NCI-H187 (cell line): ENCODE data around the gene UBAC2.

ENCODE experiments used
- DNase-seq, 2 experiments: peaks; one replicate each; lab custom pipeline; 2025; lab: John Stamatoyannopoulos, UW

The UBAC2 gene

DNA sequence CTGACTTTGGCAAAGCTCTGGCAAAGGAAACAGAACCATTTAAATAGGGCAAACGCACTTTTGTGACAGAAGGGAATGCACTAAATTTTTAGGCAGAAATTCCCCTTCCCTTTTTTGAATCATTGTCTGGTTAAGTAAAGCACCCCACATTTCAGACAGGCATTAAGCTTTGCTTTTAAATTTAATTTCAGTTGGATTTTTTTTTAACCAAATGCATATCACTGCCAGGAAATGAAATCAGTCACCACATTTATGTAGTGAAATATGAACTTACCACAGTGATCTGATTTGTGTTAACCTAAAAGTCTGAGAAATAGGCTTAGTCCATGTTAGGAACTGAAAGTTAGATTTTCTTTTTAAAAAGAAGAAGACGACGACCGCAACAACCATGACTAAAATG, 95.7 kb downstream of the UBAC2 start:
- DNase-seq, result no peak

DNA sequence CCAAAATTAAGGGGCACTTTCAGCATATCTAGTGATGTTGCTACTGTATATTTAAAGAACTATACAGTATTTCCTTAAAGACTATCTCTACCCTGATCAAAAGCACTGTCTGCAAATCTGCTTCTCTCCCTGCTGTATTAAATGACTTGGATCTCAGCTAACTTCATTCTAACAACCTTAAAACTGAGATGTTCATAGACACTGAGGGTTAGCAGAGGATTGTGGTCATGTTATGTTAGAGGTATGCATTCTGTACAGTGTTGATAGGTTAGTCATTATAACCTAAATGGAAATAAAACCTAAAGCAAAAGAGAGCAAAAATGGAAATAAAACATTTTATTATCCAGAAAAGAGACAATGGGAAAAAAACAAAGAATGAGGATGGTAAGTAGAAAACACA, 96.7 kb downstream of the UBAC2 start:
- DNase-seq, result no peak

DNA sequence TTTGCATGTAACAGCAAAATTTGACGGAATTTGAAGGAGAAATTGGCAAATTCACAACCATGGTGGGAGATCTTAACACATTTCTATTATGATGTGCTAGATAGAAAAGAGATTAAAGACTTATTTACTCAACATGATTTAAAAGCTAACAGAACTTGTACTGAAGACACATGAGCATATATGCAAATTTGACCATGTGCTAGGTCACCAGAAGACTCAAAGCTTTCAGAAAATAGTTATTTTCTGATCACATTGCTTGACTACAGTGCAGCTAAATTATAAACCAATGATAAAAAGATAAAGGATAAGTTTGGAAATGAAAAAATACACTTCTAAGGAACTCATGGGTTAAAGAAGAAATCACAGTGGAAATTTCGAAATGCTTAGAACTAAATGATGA, 97.4 kb downstream of the UBAC2 start:
- DNase-seq, result no peak

DNA sequence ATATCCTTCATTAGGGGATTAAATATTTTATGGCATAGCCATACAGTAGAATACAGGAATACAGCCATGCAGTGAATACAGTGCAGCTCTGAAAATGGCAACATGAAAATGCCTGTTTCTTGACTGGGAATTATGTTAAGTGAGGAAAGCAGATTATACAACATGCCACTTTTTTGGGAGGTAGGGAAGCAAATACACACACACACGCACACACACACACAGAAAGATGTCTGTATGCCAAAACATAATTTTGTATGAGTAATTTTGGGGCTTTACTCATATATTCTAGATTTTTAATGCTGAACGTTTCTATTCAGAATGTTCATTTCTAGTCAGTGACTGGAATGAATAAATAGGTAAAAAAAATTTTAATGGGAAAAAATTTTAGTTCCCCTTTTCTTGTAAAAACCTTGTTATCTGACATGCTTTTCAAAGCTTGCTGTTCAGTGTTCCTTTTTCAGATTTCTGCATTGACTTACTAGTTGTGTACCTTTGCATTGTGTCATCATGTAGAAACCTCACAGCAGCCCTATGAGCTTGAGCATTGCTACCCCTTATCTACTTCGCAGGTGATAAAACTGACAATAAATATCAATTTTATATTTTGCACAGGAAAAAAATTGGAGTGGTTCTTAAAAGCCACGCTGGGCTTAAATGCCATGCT, 98.7 kb downstream of the UBAC2 start:
- DNase-seq, result no peak

DNA sequence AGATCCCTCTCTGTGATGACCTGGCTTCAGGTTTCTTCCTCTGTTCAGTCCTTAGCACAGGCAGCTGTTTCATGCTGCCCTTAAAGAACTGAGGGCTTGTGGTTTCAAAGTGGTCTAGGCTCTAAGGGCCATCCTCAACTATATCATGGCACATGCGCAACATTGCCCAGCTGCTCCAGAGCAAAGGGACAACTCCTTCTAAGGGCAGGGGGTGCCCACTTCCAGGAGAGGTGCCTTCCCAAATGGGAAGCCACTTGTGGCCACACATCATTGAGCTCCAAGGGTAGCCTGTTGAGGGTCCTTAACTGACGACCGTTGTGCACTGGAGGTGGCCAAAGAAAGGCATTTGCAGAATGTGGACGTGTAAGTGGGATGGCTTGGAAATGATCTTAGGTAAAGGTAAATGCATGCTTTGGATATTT, 99.3 kb downstream of the UBAC2 start:
- DNase-seq, result peak; percentile 87 to 94

DNA sequence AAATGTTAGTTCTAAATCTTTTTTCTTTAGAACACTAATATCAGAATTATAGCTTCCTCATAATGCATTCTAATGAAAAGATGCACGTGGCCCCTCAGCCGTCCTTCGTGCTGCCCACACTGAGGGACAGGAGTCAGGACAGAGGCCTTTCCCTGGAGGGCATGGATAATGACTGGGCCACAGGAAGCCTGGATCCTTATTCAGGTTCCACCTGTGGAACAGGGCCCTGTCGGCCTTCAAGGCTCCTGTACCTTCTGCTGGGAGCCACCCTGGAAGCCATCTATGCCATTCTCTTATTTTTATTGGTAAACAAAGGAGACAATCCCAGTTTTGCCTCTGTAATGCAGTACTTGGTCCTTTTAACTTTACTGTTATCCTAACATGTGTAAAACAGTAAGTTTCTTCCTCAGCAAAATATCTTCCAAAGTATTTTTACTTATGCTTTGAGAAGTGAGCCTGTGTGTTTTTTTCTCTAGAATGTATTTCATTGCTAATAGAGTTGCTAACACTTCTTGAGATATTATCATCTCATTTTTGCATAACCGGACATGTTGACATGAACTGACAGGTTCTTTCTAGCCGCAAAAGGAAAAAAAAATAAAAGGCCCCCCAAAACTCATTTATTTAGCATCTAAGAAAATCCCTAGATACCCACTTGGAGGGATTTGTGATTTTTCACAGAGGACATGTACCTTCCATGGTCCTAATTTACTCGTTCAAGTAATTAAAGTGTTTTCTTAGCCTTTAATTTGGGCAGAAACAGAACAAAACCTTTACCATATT, 100.6 kb downstream of the UBAC2 start:
- no peak for DNase-seq

DNA sequence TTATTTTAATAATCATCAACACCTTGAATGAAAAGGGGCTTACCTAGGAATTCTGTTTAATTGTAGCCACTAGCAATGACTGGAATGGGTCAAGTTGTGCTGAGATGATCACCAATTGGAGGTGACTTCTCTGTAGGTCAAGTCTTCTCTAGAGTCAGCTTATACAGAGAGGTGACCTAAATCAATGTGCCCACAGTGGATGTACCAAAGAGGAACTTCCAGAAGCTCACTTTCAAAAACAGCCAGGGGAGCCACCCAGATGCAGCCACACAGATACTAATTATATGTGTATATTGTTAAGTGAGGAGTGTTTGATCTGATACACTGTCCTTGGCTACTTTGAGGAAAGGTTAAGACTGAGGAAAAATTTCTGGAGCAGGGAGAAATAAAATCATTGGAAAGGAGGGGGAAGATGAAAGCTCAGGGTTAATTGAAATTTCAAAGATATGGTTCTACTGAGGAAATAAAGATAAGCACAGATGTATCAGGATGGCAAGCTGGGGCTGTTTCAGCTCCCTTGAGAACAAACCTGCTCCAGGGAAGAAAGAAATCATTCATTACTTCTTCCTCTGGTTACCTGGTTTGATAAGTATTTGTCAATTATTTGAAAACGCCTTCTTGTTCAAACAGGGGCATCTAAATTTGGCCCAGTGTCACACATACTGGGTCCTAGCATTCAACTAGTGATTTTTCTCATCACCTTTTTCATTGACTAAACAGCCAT, 101.4 kb downstream of the UBAC2 start:
- no peak for DNase-seq

DNA sequence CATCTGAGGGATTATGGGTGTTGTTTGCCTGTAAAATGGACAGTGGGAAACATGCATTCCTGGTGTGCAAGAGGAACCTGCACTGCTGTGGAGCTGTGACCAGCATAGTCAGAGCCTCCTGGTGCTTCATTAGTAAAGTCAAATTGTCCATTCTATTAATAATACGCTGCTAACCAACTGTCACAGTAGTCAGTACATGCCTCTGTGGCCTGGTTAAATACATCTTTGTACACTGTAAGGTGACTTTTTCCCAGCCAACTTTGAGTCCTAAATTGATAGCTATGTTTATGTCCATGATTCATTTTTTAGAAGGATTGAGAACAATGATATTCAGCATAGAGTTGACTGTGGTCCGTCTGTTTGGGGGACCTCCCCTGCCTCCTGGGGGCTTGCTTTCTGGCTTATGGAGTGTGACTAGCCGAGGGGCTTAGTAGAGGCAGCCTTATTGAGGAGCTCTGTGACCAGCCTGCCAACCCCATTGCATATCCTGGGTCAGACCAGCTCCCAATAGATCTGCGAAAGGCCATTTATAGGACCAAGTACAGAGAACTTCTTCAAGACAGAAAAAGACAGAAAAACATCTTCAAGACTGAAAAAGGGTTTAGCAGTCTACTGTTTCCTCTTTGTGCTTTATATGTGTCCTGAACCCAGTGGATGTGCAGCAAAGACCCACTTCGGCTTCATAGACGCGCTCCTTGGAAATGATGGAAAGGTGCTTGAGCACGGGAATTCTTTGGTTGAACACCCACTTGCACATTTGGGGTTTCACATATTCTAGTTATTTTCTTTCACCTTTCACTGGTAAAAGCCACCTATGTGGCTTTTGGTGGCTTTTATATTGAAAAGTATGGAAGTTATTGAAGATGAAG, 102.2 kb downstream of the UBAC2 start:
- DNase-seq, result no peak

DNA sequence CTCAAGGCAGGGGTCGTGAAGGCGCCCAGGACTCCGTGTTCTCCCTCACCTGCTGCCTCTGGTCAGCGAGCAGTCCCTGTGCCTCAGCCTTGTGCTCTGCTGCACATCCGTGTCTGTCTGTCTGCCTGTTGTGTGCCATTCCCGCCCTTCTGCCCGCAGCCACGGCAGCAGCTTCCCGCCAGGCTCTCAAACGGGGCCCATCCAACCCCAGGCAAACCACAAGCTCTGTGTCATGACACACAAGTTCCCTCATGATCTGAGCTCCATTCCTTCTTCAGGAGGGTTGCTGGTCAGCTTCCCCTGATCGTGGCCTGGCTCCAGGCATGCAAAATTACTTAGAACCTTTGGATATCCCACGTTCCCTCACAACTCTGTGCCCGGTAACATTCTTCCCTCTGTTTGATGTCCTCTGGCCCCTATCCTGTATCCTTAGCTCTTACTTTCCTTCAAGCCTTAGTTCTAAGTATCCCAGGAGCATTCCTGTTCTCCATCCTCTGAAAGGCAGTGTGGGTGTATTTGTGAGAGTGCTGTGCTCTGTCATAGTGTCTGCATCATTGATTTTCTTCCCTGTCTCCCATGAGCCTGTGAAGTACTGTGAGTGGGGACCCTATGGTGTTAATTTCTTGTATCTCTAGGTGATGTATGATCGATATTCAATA, 103.3 kb downstream of the UBAC2 start:
- DNase-seq, result no peak

DNA sequence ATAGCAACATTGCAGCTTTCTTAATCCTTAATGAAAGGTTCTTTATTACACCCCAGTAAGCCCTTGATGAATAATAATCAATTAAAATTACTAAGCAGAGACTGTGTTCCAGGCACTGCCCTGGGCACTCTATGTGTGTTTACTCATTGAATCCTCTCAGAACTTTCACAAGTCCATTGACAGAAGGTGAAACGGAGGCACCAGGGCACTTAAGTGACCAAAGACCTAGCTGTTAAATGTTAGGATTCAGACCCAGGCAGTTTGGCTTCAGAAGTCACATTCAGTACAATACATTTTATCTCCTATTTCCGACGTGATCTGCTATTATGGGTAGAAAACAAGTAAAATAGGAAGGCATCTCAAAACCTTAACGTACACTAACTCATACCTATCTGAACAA, 103.9 kb downstream of the UBAC2 start:
- DNase-seq, result no peak

DNA sequence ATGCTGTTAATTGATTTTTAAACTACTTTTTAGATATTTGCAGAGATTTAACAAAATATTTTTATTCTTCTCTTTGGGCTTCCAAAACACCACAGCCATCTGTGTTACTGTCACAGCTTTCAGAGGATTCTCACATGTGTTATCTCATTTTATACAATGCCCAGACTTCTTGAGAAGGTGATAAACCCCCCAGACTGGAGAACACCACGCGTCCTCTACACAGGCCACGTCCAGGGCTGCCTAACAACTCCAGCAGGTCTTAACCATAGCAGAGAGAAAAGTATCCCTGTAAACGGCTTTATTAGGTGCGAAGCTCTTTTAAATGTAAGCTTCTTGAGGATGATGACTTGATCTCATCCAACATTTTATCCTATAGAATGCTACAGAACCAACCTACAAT, 104.5 kb downstream of the UBAC2 start:
- DNase-seq, result no peak

DNA sequence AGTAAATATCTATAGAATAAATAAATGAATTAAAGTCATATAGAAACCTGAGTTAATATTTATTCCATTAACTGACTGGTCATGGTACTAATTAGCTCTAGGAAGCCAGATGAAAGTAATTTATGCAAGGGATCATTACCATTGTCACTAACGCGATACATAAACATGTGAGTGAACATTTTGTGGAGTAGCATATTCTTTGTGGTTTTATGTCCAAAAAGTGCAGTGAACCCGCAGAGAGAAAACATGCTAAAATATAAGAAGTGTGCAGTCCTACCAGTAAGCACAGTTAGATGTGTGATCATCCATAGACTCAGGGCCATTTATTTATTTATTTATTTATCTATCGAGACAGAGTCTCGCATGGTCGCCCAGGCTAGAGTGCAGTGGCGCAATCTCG, 104.9 kb downstream of the UBAC2 start:
- DNase-seq, result no peak

DNA sequence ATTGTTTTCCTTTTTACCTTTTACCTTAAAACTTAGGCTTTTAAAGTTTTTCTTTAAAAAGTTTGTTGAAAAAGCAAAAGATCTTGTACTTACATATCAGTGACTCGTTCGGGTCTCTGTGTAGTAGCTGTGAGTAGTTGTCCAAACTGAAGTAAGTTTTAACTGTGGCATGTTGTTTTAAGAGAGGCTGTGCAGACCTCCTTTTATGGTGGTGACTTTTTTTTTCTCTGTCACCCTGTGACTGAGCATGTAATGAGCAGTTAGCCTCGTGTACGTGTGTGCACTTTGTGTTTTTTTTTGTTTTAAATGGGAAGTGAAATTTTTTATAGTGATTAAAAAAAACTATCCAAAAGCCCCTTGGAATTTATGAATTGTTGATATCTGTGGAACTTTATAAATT, 106.6 kb downstream of the UBAC2 start, which contains the start of gene GPR183:
TSS of gene GPR183 (minus strand) at position 153 of the 400 bp plus-strand sequence. CDS start 11,254 bp downstream, outside the sequence.
- no peak for DNase-seq

DNA sequence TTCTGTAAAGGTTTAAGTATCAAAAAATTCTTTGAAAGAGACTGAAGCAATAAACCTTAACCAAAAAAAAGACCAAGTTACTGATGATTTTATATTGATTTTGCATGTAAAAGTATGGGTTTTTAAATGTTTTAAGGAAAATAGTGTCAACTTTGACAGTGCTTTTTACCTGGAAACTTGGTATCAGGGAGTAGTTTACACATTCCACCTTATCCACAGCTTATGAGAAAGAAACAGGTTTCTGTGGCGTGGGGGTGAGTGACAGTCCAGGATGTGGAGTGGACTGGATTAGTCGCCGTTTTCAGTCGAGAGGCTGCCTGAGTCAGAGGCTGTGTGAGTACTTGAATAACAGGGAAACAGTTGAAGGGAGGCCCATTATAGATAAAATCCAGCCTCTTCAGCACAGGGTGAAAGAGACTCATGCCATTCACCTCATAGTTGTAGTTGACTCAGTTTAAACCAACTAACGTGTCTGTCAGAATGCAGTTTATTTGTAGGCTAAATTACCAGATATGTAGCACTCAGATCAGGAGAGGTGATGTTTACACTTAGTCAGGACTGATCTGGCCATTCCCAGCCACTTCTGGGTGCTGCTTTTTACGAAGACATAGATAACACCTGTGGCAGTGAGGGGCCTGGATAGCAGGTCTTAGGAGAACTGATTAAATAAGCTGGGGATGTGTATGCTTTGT, 107.1 kb downstream of the UBAC2 start:
- no peak for DNase-seq

DNA sequence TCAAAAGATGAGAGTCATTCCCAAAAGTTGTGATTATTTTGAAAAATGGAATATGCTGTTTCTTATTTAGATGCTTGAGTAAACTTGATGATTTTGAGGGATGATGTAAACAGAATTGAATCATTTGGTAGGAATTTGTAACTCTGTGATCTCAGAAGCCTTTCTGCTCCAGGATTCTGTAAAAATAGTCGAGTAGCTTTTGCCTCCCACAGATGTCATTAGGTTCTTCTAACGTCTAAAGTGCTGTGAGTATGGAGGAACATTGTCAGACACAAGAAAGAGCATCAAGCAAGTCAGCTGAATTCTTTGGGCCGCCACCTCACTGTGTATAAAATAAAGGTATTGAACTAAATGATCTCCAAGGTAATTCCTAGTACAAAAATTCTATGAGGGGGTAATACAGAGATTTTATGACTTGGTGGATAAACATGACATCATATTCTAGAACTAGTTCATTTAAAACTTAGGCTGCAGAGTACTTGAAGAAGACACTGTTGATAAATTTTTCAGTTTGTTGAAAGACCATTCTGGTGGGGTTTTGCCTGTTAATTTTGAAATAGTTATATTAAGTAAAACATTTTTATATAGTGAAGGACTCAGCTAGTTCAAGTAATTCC, 107.9 kb downstream of the UBAC2 start:
- no peak for DNase-seq

DNA sequence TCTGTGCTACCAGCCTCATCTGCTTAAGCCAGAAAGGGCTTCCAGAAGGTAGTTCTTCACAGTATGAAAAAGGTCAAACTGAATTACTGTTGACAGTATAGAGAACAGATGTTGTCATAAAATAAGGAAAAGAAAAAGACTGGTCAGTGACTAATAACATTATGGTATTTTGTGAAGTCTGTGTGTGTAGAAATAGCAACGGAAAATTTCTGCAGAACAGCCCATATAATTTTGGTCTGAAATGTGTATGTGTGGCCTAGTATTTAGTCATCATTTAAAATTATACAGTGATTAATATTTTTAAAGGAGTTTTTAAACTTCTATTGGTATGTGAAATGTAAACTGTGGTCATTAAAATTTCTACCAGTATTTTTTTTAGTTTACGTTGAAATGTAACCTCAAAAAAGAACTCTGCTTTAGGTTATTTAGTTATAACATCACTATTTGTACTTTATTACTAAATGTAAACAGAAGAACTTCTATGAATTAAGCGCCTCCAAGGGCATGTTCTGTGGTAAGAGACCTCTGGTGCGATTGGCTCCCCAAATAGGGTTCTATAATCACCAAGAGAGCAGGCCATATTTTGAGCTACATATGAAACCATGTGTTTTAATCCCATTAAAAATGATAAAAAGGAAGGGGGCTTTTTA, 109.9 kb downstream of the UBAC2 start:
- DNase-seq, result no peak

DNA sequence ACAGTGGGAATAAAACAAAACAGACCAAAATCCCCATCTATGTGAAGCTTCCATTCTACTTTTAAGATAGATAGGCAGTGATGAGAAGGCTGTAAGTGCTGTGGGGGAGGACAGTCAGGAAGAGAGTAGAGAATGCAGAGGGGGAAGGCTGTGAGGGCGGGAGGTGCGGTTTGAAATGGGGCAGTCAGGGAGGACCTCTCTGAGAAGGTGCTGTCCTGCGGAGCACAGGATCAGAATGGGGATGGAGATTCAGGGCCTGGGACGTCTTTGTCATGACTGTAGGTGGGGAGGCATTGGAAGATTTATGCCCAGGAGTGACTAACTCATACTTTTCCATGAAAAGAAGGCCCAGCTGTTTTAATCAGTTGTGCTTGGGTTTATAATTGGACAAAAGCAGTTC, 110.5 kb downstream of the UBAC2 start:
- DNase-seq, result no peak

DNA sequence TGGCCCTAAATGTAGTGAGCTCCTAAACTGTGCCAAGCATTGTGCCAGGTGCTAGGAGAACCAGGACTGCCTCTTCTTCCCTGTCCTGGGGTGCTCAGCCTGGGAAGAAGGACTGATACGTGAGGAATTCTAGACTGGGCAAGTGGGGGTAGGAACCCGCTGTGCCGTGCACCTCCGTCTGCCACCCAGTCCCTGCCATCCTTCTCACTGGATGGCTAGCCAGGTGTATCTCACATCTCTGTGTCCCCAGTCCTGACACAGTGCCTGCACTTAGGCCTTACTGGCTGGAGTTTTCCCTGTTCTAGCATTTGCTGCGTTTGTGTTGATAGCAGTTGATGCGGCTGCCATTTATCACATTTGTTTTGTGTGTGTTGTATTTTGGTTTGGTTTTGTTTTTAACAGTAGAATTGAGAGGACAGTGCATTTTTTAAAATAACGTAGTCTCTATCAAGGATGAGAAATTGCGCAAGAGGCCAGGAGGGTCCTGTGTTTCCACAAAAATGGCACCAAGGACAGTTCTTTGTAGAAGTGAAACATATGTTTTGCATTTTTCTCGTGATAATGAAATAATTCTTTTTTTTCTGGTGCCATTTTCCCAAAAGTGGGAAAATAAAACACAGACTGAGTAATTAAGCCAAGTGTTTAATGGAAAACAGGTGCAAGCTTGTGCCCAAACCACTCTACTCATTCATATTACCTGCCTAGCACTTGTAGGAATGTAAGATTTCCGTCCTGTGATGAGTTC, 111.3 kb downstream of the UBAC2 start:
- no peak for DNase-seq

DNA sequence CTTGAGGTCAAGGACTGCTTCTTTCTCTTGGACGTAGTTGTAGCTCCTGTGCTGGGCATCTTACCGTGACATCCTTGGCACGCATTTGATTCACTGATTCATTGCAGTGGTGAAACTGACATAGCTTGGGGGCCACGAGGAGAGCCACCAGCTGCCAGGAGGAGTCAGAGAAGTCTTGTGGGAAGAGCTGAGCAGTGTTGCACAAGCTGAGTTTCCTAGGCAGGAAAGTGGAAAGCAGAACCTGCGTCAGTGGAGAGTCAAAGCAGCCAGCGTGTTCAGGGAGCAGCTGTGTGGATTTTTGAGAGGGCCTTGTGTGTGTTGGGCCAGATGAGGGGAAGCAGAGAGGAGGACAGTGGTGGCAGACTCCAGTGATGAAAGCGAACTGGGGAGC, 111.8 kb downstream of the UBAC2 start:
- no peak for DNase-seq
